Right atrium auricular region (tissue), 2 donors: ENCODE data around the gene ADCYAP1. TPM values are rescaled to one million over a fixed set of nuclear protein-coding genes. Genes with fewer than 3 reads are reported as not detected.

Source experiments
- DNase-seq: peaks from one replicate; pipeline ENCODE4 v3.0.0-alpha.2; 2019; ENCODE audit warnings: low spot score
- H3K27ac ChIP-seq, 2 donors: fragments of 200-600 bp; sonication (generic); 1 replicate in 1 of 2; 2 replicates in 1 of 2; pipeline ENCODE4 v1.5.1; 2016 to 2019
- H3K27me3 ChIP-seq, 2 donors: fragments of 200-600 bp; sonication (generic); one replicate each; pipeline versions ENCODE4 v1.5.1 to v1.6.0; 2017 to 2019
- H3K36me3 ChIP-seq: fragments of 200-600 bp; sonication (generic); one replicate; pipeline ENCODE4 v1.5.1; 2016
- H3K4me1 ChIP-seq, 2 donors: fragments of 200-600 bp; sonication (generic); one replicate each; pipeline versions ENCODE4 v1.5.1 to v1.6.0; 2017 to 2019
- H3K4me3 ChIP-seq, 2 donors: fragments of 200-600 bp; sonication (generic); 1 replicate in 1 of 2; 2 replicates in 1 of 2; pipeline ENCODE4 v1.5.1; 2017 to 2019; ENCODE audit warnings: mild to moderate bottlenecking in 1 of 2, moderate library complexity in 1 of 2
- H3K9me3 ChIP-seq, 2 donors: fragments of 200-600 bp; sonication (generic); one replicate each; pipeline ENCODE4 v1.5.1; 2019
- CTCF ChIP-seq, 2 donors: fragments of 200-600 bp; sonication (generic); IDR thresholded peaks; one replicate each; pipeline ENCODE4 v1.5.1; 2019; ENCODE audit warnings: antibody characterized with exemption in 2 of 2
- total RNA-seq, 2 donors: library from RNA; depleted of rRNA; stranded (reverse); fragments of >200 nt; gene quantifications; one replicate each; pipeline ENCODE4 v1.1.0, GENCODE V29; 2016

Gene ADCYAP1
- total RNA-seq, 2 donors from 2014 or later, result 0.41 to 2.6 TPM

DNA sequence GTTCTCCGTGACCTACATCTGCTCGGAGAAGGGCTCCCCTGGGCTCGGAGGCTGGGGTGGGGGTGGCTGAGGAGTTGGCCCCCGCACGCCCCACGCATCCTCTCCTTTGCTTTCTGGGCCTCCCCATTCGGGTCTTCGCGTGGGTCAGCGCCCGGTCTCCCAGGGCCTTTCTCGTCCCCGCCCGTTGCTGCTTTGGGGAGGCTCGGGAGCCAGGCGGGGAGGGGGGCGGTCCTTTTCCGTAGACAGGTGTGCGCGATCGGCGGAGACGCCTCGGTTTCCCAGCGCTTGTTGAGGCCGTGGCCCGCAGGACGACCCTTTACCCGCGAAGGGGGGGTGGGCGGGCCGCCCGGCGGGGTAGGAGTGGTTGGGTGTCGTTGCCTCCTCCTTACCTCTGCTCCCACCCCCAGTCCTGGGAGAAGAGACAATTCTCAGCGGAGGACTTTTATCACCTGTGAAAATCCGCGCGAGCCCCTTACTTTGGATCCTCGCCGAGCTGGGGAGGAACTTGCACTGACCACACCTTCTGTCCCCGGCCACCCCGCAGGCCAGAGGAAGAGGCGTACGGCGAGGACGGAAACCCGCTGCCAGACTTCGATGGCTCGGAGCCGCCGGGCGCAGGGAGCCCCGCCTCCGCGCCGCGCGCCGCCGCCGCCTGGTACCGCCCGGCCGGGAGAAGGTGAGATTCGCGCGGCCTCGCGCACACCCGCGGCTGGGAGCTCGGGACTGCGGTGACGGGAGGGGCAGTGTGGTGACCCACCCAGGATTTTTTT is 2.6 kb downstream of the ADCYAP1 start:
- H3K27me3 ChIP-seq, result peaks cover 25 to 44% of the 10 kb centered on the region in 2 donors
- DNase-seq, result no peak
- no peak overlapping the region for H3K27ac ChIP-seq
- H3K4me3 ChIP-seq, result peak overlapping the region; percentile 20 to 46
- TF ChIP-seq CTCF (IDR thresholded peaks at IDR 0.05), result no peak
- H3K4me1 ChIP-seq, result peaks cover 0 to 51% of the 10 kb centered on the region in 2 donors
- no peaks in the 10 kb centered on the region for H3K36me3 ChIP-seq
- no peaks in the 10 kb centered on the region for H3K9me3 ChIP-seq

DNA sequence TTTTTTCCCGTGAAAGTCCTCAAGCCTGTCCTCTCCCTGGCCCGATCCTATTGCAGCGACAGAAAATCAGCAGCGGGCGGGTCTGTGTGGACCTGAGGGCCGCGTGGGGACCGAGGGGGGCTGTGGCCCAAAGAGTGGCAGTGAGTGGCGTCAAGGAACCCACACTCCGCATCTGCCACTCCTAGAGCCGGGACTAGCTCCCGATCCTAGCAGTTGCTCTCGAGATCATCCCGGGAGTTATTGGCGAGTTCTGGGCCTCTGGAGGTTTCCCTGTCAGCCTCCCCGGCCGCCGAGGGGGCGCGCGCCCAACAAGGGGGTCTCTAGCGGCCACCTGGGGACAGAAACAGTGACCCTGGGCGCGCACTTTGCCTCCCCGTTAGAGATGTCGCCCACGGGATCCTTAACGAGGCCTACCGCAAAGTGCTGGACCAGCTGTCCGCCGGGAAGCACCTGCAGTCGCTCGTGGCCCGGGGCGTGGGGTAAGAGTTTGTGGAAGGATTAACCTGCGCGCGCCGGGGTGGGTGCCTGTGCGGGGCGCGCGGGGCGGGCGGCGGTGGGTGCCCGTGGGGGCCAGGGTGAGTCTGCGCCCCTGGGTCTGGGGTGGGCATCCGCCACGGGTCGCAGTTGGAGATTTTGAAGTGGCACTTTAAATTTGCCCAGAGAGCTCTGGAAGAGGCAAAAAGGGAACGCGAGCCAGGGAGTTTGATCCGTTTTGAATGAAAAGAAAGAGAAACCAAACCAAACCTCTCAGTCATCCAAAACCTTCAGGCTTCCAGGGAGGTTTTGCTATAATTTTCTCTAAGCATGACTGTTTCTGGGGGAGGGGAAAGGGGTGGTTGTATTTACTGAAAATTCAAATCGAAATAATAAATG is 3.5 kb downstream of the ADCYAP1 start:
- no peak for TF ChIP-seq CTCF (IDR thresholded peaks at IDR 0.05)
- DNase-seq, result no peak
- Histone ChIP-seq H3K27me3 (peaks cover 25 to 44% of the 10 kb centered on the region in 2 donors), H3K9me3 (no peaks in the 10 kb centered on the region), H3K4me3 (peak overlapping the region; percentile 20 to 46), H3K36me3 (no peaks in the 10 kb centered on the region), H3K27ac (no peak overlapping the region), H3K4me1 (peaks cover 0 to 51% of the 10 kb centered on the region in 2 donors)

- no peak overlapping the region for H3K27ac ChIP-seq
- no peaks in the 10 kb centered on the region for H3K9me3 ChIP-seq
- H3K27me3 ChIP-seq, result peaks cover 25 to 44% of the 10 kb centered on the region in 2 donors
- H3K4me1 ChIP-seq, result peaks cover 0 to 51% of the 10 kb centered on the region in 2 donors
- TF ChIP-seq CTCF (IDR thresholded peaks at IDR 0.05), result no peak
- H3K4me3 ChIP-seq, result peak overlapping the region; percentile 20 to 46
- no peaks in the 10 kb centered on the region for H3K36me3 ChIP-seq
- no peak for DNase-seq
Observed at GRCh38 chr18:908758-909724, 4.4 kb downstream of the ADCYAP1 start.

DNA sequence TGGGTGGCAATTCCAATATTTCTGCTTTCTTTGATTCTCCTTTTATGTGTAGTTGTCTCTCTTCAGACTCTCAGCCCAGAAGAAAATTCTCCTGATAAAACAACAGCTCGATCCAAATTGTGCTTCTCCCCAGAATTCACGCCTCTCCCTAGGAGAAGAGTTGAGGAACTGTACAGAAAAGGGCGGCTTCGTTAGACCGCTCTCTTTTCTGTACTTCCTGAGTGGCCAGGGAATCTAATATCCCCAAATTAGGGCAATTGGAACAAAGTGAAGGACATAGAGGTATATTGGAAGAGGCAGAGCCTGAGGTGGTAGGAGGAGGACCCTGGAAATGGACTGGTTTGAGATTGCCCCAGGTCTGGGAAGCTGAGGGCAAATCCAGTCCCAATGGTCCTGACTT is 5.6 kb downstream of the ADCYAP1 start:
- Histone ChIP-seq H3K27ac (no peak overlapping the region), H3K4me3 (no peak overlapping the region), H3K4me1 (peaks cover 0 to 43% of the 10 kb centered on the region in 2 donors), H3K27me3 (peaks cover 16 to 39% of the 10 kb centered on the region in 2 donors), H3K9me3 (no peaks in the 10 kb centered on the region), H3K36me3 (no peaks in the 10 kb centered on the region)
- TF ChIP-seq CTCF (IDR thresholded peaks at IDR 0.05), result no peak
- DNase-seq, result no peak

- Histone ChIP-seq H3K27ac (no peak overlapping the region), H3K27me3 (peaks cover 16 to 33% of the 10 kb centered on the region in 2 donors), H3K4me1 (peaks cover 0 to 35% of the 10 kb centered on the region in 2 donors), H3K36me3 (no peaks in the 10 kb centered on the region), H3K9me3 (no peaks in the 10 kb centered on the region), H3K4me3 (no peak overlapping the region)
- no peak for DNase-seq
- TF ChIP-seq CTCF (IDR thresholded peaks at IDR 0.05), result no peak
Observed at GRCh38 chr18:911025-911424, 6.4 kb downstream of the ADCYAP1 start.
